ENCODE measurements around the gene EPHA4.

GRCh38 chr2:221568299-221568698, 3.8 kb downstream of the EPHA4 start:
- TF ChIP-seq, protein P1, sequence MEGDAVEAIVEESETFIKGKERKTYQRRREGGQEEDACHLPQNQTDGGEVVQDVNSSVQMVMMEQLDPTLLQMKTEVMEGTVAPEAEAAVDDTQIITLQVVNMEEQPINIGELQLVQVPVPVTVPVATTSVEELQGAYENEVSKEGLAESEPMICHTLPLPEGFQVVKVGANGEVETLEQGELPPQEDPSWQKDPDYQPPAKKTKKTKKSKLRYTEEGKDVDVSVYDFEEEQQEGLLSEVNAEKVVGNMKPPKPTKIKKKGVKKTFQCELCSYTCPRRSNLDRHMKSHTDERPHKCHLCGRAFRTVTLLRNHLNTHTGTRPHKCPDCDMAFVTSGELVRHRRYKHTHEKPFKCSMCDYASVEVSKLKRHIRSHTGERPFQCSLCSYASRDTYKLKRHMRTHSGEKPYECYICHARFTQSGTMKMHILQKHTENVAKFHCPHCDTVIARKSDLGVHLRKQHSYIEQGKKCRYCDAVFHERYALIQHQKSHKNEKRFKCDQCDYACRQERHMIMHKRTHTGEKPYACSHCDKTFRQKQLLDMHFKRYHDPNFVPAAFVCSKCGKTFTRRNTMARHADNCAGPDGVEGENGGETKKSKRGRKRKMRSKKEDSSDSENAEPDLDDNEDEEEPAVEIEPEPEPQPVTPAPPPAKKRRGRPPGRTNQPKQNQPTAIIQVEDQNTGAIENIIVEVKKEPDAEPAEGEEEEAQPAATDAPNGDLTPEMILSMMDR (IDR thresholded peaks at IDR 0.05), result no peak
- no peak for TF ChIP-seq ZFX (IDR thresholded peaks at IDR 0.05; ENCODE audit: borderline replicate concordance)

Data from 22Rv1 (cell line).